GM23338 (cell line): ENCODE results near the gene CCNY.

Experiments used
- CREB1 ChIP-seq: fragments of 250-450 bp; sonication (Bioruptor Pico); IDR thresholded peaks from 2 replicates; pipeline ENCODE4 v1.5.0; 2020; ENCODE audit warnings: low read depth, mild to moderate bottlenecking, moderate library complexity
- EZH2phosphoT487 ChIP-seq: fragments of 200-600 bp; sonication (generic); IDR thresholded peaks from one replicate; pipeline ENCODE4 v1.8.1; 2018; ENCODE audit warnings: antibody characterized with exemption; ENCODE audit not compliant: unreplicated experiment
- TF ChIP-seq, protein P1 (sequence below), 2 experiments: fragments of 200-600 bp in 1 of 2; sonication (generic) in 1 of 2; conservative IDR thresholded peaks; 2 replicates each; pipeline versions ENCODE4 v1.5.1 to v1.6.1; 2016 to 2017; ENCODE audit warnings: antibody characterized with exemption in 2 of 2, low read depth in 2 of 2, mild to moderate bottlenecking in 2 of 2, moderate library complexity in 1 of 2
- TF ChIP-seq, protein P2 (sequence below): IDR thresholded peaks from one replicate; pipeline ENCODE4 v1.6.1; 2018; ENCODE audit warnings: antibody characterized with exemption; ENCODE audit not compliant: unreplicated experiment

DNA sequence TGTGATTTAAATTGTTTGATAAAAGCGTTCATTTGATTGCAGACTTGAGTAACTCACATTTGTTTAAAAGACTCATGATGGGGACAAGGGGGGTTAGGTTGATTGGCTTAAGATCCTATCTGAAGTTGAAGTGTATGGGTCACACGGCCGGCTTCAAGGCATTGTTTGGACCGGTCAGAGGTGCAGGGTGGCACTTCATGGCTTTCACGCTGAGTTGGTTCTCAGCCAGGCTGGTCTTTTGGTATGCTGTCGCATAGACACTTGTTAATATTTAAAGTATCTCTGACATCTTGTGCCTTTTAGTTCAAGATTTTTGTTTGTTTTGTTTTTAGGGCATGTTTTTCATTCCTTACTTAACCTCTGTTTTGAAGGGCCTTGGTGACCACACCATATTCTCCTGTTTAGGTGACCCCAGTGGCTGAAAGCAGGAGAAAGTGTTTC is 58.1 kb downstream of the CCNY start:
- TF ChIP-seq, protein P1, sequence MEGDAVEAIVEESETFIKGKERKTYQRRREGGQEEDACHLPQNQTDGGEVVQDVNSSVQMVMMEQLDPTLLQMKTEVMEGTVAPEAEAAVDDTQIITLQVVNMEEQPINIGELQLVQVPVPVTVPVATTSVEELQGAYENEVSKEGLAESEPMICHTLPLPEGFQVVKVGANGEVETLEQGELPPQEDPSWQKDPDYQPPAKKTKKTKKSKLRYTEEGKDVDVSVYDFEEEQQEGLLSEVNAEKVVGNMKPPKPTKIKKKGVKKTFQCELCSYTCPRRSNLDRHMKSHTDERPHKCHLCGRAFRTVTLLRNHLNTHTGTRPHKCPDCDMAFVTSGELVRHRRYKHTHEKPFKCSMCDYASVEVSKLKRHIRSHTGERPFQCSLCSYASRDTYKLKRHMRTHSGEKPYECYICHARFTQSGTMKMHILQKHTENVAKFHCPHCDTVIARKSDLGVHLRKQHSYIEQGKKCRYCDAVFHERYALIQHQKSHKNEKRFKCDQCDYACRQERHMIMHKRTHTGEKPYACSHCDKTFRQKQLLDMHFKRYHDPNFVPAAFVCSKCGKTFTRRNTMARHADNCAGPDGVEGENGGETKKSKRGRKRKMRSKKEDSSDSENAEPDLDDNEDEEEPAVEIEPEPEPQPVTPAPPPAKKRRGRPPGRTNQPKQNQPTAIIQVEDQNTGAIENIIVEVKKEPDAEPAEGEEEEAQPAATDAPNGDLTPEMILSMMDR (conservative IDR thresholded peaks at IDR 0.05; ENCODE audit: low read depth in 2 of 2), result no peak
- TF ChIP-seq, protein P2, sequence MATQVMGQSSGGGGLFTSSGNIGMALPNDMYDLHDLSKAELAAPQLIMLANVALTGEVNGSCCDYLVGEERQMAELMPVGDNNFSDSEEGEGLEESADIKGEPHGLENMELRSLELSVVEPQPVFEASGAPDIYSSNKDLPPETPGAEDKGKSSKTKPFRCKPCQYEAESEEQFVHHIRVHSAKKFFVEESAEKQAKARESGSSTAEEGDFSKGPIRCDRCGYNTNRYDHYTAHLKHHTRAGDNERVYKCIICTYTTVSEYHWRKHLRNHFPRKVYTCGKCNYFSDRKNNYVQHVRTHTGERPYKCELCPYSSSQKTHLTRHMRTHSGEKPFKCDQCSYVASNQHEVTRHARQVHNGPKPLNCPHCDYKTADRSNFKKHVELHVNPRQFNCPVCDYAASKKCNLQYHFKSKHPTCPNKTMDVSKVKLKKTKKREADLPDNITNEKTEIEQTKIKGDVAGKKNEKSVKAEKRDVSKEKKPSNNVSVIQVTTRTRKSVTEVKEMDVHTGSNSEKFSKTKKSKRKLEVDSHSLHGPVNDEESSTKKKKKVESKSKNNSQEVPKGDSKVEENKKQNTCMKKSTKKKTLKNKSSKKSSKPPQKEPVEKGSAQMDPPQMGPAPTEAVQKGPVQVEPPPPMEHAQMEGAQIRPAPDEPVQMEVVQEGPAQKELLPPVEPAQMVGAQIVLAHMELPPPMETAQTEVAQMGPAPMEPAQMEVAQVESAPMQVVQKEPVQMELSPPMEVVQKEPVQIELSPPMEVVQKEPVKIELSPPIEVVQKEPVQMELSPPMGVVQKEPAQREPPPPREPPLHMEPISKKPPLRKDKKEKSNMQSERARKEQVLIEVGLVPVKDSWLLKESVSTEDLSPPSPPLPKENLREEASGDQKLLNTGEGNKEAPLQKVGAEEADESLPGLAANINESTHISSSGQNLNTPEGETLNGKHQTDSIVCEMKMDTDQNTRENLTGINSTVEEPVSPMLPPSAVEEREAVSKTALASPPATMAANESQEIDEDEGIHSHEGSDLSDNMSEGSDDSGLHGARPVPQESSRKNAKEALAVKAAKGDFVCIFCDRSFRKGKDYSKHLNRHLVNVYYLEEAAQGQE, result no peak
- TF ChIP-seq EZH2phosphoT487 (no peak), CREB1 (CRISPR knock-in tag) (no peak)
